ENCODE results near the gene GJB4. TPM values are rescaled to one million over a fixed set of nuclear protein-coding genes. Genes with fewer than 3 reads are reported as not detected.
A peak's percentile ranks its signal among the peaks of the same experiment; 100 is the strongest.

GJB4 gene
- total RNA-seq, 2 donors from 2014 or later = not detected

GRCh38 chr1:34787461-34788420 lies 28.2 kb downstream of the GJB4 start:
- H3K36me3 Mint-ChIP-seq = no peaks in the 10 kb centered on the region
- H3K4me1 Mint-ChIP-seq (ENCODE audit: low read depth in 2 of 2) = peaks cover 6 to 26% of the 10 kb centered on the region in 2 donors
- H3K27me3 Mint-ChIP-seq = peaks cover 31 to 37% of the 10 kb centered on the region in 2 donors
- no peak overlapping the region for H3K27ac Mint-ChIP-seq
- no peaks in the 10 kb centered on the region for H3K9me3 Mint-ChIP-seq
- no peak for DNase-seq (ENCODE audit: low spot score)
- ATAC-seq = no peak
- H3K4me3 Mint-ChIP-seq = no peak overlapping the region

GRCh38 chr1:34790985-34791384 lies 31.4 kb downstream of the GJB4 start:
- H3K27ac Mint-ChIP-seq = peak overlapping the region in 1 of 2 donors; percentile 40
- H3K36me3 Mint-ChIP-seq = no peaks in the 10 kb centered on the region
- H3K4me1 Mint-ChIP-seq (ENCODE audit: low read depth in 2 of 2) = peaks cover 6 to 28% of the 10 kb centered on the region in 2 donors
- no peak overlapping the region for H3K4me3 Mint-ChIP-seq
- no peak for ATAC-seq
- peaks cover 17 to 22% of the 10 kb centered on the region in 2 donors for H3K27me3 Mint-ChIP-seq
- no peaks in the 10 kb centered on the region for H3K9me3 Mint-ChIP-seq
- no peak for DNase-seq (ENCODE audit: low spot score)

- H3K36me3 Mint-ChIP-seq = no peaks in the 10 kb centered on the region
- peak overlapping the region; percentile 56 for H3K4me3 Mint-ChIP-seq
- peak overlapping the region in 1 of 2 donors; percentile 27 for H3K27ac Mint-ChIP-seq
- ATAC-seq (no peak), DNase-seq (ENCODE audit: low spot score) (no peak)
- peaks cover 0 to 28% of the 10 kb centered on the region in 2 donors for H3K4me1 Mint-ChIP-seq (ENCODE audit: low read depth in 2 of 2)
- no peaks in the 10 kb centered on the region for H3K9me3 Mint-ChIP-seq
- peaks cover 9 to 17% of the 10 kb centered on the region in 2 donors for H3K27me3 Mint-ChIP-seq
Observed at GRCh38 chr1:34792424-34792823, 32.9 kb downstream of the GJB4 start.

GRCh38 chr1:34792868-34793727 lies 33.6 kb downstream of the GJB4 start, which contains the start of gene GJA4:
TSS of gene GJA4 (plus strand) at chr1:34792999. CDS start at chr1:34794214, 1,215 bp downstream.
- H3K27ac Mint-ChIP-seq = peak within 1 kb of the TSS in 1 of 2 donors; percentile 27
- H3K4me1 Mint-ChIP-seq (ENCODE audit: low read depth in 2 of 2) = peaks cover 0 to 28% of the 10 kb centered on the region in 2 donors
- ATAC-seq (peak in 1 of 2 donors; percentile 51), DNase-seq (ENCODE audit: low spot score) (no peak)
- H3K27me3 Mint-ChIP-seq = peaks cover 9 to 17% of the 10 kb centered on the region in 2 donors
- H3K4me3 Mint-ChIP-seq = peak within 1 kb of the TSS; percentile 56
- no peaks in the 10 kb centered on the region for H3K36me3 Mint-ChIP-seq
- no peaks in the 10 kb centered on the region for H3K9me3 Mint-ChIP-seq

- no peaks in the 10 kb centered on the region for H3K9me3 Mint-ChIP-seq
- H3K36me3 Mint-ChIP-seq = no peaks in the 10 kb centered on the region
- DNase-seq (ENCODE audit: low spot score) = no peak
- H3K27ac Mint-ChIP-seq = no peak overlapping the region
- no peak for ATAC-seq
- peaks cover 0 to 26% of the 10 kb centered on the region in 2 donors for H3K4me1 Mint-ChIP-seq (ENCODE audit: low read depth in 2 of 2)
- no peak overlapping the region for H3K4me3 Mint-ChIP-seq
- peaks cover 9 to 16% of the 10 kb centered on the region in 2 donors for H3K27me3 Mint-ChIP-seq
Observed at GRCh38 chr1:34794001-34794789, 34.7 kb downstream of the GJB4 start.

GRCh38 chr1:34794790-34795180 lies 35.2 kb downstream of the GJB4 start:
- Mint-ChIP-seq H3K4me3 (no peak overlapping the region), H3K27me3 (peaks cover 9 to 14% of the 10 kb centered on the region in 2 donors), H3K9me3 (no peaks in the 10 kb centered on the region), H3K4me1 (ENCODE audit: low read depth in 2 of 2) (peaks cover 0 to 25% of the 10 kb centered on the region in 2 donors), H3K27ac (no peak overlapping the region), H3K36me3 (no peaks in the 10 kb centered on the region)
- no peak for DNase-seq (ENCODE audit: low spot score)
- ATAC-seq = no peak

GRCh38 chr1:34795916-34796315 lies 36.4 kb downstream of the GJB4 start:
- Mint-ChIP-seq H3K27ac (no peak overlapping the region), H3K36me3 (no peaks in the 10 kb centered on the region), H3K4me1 (ENCODE audit: low read depth in 2 of 2) (peaks cover 8 to 25% of the 10 kb centered on the region in 2 donors), H3K27me3 (peaks cover 7 to 9% of the 10 kb centered on the region in 2 donors), H3K4me3 (no peak overlapping the region), H3K9me3 (no peaks in the 10 kb centered on the region)
- ATAC-seq (no peak), DNase-seq (ENCODE audit: low spot score) (no peak)

- Mint-ChIP-seq H3K36me3 (no peaks in the 10 kb centered on the region), H3K4me1 (ENCODE audit: low read depth in 2 of 2) (peaks cover 10 to 26% of the 10 kb centered on the region in 2 donors), H3K4me3 (no peak overlapping the region), H3K9me3 (no peaks in the 10 kb centered on the region), H3K27ac (peak overlapping the region in 1 of 2 donors; percentile 78), H3K27me3 (peaks cover under 1 to 5% of the 10 kb centered on the region in 2 donors)
- ATAC-seq (no peak), DNase-seq (ENCODE audit: low spot score) (no peak)
Observed at GRCh38 chr1:34796990-34797389, 37.5 kb downstream of the GJB4 start.

GRCh38 chr1:34800214-34800613 lies 40.7 kb downstream of the GJB4 start:
- DNase-seq (ENCODE audit: low spot score) (no peak), ATAC-seq (peak; percentile 70 to 85)
- peaks cover 6% of the 10 kb centered on the region for H3K36me3 Mint-ChIP-seq
- no peaks in the 10 kb centered on the region for H3K27me3 Mint-ChIP-seq
- H3K4me3 Mint-ChIP-seq = peak overlapping the region; percentile 66
- peaks cover 10 to 20% of the 10 kb centered on the region in 2 donors for H3K4me1 Mint-ChIP-seq (ENCODE audit: low read depth in 2 of 2)
- peak overlapping the region; percentile 65 to 91 for H3K27ac Mint-ChIP-seq
- no peaks in the 10 kb centered on the region for H3K9me3 Mint-ChIP-seq

GRCh38 chr1:34803770-34804169 lies 44.2 kb downstream of the GJB4 start:
- Mint-ChIP-seq H3K4me1 (ENCODE audit: low read depth in 2 of 2) (peaks cover 10 to 12% of the 10 kb centered on the region in 2 donors), H3K4me3 (no peak overlapping the region), H3K27ac (no peak overlapping the region), H3K9me3 (no peaks in the 10 kb centered on the region), H3K27me3 (no peaks in the 10 kb centered on the region), H3K36me3 (peaks cover 6% of the 10 kb centered on the region)
- DNase-seq (ENCODE audit: low spot score) = no peak
- ATAC-seq = no peak

GRCh38 chr1:34806396-34806795 lies 46.9 kb downstream of the GJB4 start:
- H3K27ac Mint-ChIP-seq = no peak overlapping the region
- peaks cover 10% of the 10 kb centered on the region for H3K36me3 Mint-ChIP-seq
- H3K4me1 Mint-ChIP-seq (ENCODE audit: low read depth in 2 of 2) = no peaks in the 10 kb centered on the region
- H3K4me3 Mint-ChIP-seq = no peak overlapping the region
- no peaks in the 10 kb centered on the region for H3K27me3 Mint-ChIP-seq
- ATAC-seq = no peak
- DNase-seq (ENCODE audit: low spot score) = no peak
- peaks cover 4% of the 10 kb centered on the region for H3K9me3 Mint-ChIP-seq

- H3K27me3 Mint-ChIP-seq = no peaks in the 10 kb centered on the region
- no peaks in the 10 kb centered on the region for H3K4me1 Mint-ChIP-seq (ENCODE audit: low read depth in 2 of 2)
- H3K9me3 Mint-ChIP-seq = peaks cover 4% of the 10 kb centered on the region
- no peak overlapping the region for H3K27ac Mint-ChIP-seq
- ATAC-seq (no peak), DNase-seq (ENCODE audit: low spot score) (no peak)
- peaks cover 9% of the 10 kb centered on the region for H3K36me3 Mint-ChIP-seq
- no peak overlapping the region for H3K4me3 Mint-ChIP-seq
Observed at GRCh38 chr1:34808051-34808810, 48.7 kb downstream of the GJB4 start.
